HepG2 (cell line): Measurements from ENCODE around the gene RIPOR1.

Experiments
- MXI1 ChIP-seq: IDR thresholded peaks from 3 replicates; pipeline ENCODE4 v1.6.1; 2012; ENCODE audit warnings: low read depth, low read length, inconsistent platforms, borderline replicate concordance
- TCF12 ChIP-seq, 2 experiments: fragments of 450-650 bp in 1 of 2; sonication (generic) in 1 of 2; formaldehyde crosslinking in 1 of 2; IDR thresholded peaks; 2 replicates each; pipeline versions ENCODE4 v1.6.1 to v1.8.0; 2017 to 2022; ENCODE audit warnings: antibody characterized with exemption in 1 of 2, mild to moderate bottlenecking in 1 of 2, missing genetic modification reagents in 1 of 2, moderate library complexity in 1 of 2
- ZNF12 ChIP-seq: sonication (generic); formaldehyde crosslinking; IDR thresholded peaks from 2 replicates; pipeline ENCODE4 v1.5.0; 2020; ENCODE audit warnings: missing genetic modification reagents
- ZNF644 ChIP-seq: IDR thresholded peaks from 2 replicates; pipeline ENCODE4 v1.6.1; 2016; ENCODE audit warnings: low read depth
- TF ChIP-seq, protein P1 (sequence below), 2 experiments: sonication (generic) in 1 of 2; formaldehyde crosslinking in 1 of 2; IDR thresholded peaks; 2 replicates each; pipeline versions ENCODE4 v1.5.1 to v1.6.1; 2011 to 2020; ENCODE audit warnings: borderline replicate concordance in 1 of 2, low read depth in 1 of 2, low read length in 1 of 2, mild to moderate bottlenecking in 1 of 2, missing genetic modification reagents in 1 of 2, moderate library complexity in 1 of 2

DNA sequence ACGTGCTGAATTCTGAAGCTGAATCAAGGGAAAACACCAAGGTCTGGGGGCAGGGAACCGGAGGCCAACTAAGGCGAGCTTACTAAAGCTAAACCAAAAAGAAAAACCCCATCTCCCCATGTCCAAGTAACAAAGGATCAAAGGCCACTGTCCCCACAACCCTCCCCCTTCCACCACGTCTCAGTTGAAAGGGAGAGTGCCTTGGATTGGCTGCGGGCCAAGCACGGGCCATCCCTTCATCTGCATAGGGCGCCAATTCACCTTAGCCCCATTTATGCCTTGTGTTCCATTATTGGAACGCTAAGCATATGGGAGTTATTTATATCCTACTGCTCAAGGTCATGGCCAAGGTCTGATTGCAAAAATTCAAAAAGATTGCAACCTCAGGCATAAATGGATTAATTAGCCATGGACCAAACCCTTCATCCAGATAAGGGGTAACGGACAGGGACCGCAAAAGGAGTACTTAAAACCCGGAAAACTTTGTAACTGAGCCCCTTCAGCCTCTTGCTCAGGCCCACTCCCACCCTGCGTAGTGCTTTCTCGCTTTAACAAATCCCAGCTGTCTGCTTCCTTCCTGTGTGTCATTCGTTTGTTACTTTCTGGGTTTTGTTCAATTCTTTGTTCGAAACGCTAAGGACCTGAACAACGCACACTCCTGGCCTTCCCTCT is 46.9 kb upstream of the RIPOR1 start:
- TF ChIP-seq ZNF12 (no peak; the same call in 1 of the 2 replicates), MXI1 (no peak), ZNF644 (CRISPR knock-in tag) (no peak), TCF12 (IDR thresholded peaks at IDR 0.05) (no peak), TCF12 (CRISPR knock-in tag; IDR thresholded peaks at IDR 0.05) (no peak)
- TF ChIP-seq, protein P1, sequence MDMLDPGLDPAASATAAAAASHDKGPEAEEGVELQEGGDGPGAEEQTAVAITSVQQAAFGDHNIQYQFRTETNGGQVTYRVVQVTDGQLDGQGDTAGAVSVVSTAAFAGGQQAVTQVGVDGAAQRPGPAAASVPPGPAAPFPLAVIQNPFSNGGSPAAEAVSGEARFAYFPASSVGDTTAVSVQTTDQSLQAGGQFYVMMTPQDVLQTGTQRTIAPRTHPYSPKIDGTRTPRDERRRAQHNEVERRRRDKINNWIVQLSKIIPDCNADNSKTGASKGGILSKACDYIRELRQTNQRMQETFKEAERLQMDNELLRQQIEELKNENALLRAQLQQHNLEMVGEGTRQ (IDR thresholded peaks at IDR 0.05; ENCODE audit: low read depth, low read length): no peak
- TF ChIP-seq, protein P1 (CRISPR knock-in tag; IDR thresholded peaks at IDR 0.05; ENCODE audit: borderline replicate concordance): no peak; the same call in 1 of the 2 replicates
